Spleen (tissue), 13 donors: ENCODE results near the gene SLC5A7. TPM values are rescaled to one million over a fixed set of nuclear protein-coding genes. Genes with fewer than 3 reads are reported as not detected.
A peak's percentile ranks its signal among the peaks of the same experiment; 100 is the strongest.

Experiments
- DNase-seq: peaks from one replicate; pipeline ENCODE4 v3.0.0-alpha.2; 2020
- H3K27ac ChIP-seq, 8 donors: fragments of 200-600 bp; sonication (generic) in 7 of 8; 1 replicate in 4 of 8; 2 replicates in 4 of 8; pipeline versions ENCODE4 v1.5.0 to v1.8.0; 2016 to 2021; ENCODE audit warnings: inconsistent platforms in 4 of 8, mild to moderate bottlenecking in 4 of 8, moderate library complexity in 1 of 8
- H3K27me3 ChIP-seq, 7 donors: fragments of 200-600 bp; sonication (generic) in 6 of 7; replicated peaks in 1 of 7; 1 replicate in 4 of 7; 2 replicates in 3 of 7; pipeline versions ENCODE4 v1.5.0 to v1.8.0; 2016 to 2021; ENCODE audit warnings: inconsistent platforms in 3 of 7, mild to moderate bottlenecking in 1 of 7
- H3K36me3 ChIP-seq, 6 donors: fragments of 200-600 bp; sonication (generic) in 5 of 6; 1 replicate in 4 of 6; 2 replicates in 2 of 6; pipeline versions ENCODE4 v1.5.0 to v1.8.0; 2016 to 2021; ENCODE audit warnings: inconsistent platforms in 2 of 6
- H3K4me1 ChIP-seq, 6 donors: fragments of 200-600 bp; sonication (generic) in 5 of 6; 1 replicate in 3 of 6; 2 replicates in 3 of 6; pipeline versions ENCODE4 v1.5.0 to v1.8.0; 2016 to 2021; ENCODE audit warnings: inconsistent platforms in 3 of 6
- H3K4me3 ChIP-seq, 8 donors: fragments of 200-600 bp; sonication (generic) in 7 of 8; 1 replicate in 4 of 8; 2 replicates in 4 of 8; pipeline versions ENCODE4 v1.5.0 to v1.8.0; 2016 to 2021; ENCODE audit warnings: inconsistent platforms in 4 of 8, mild to moderate bottlenecking in 4 of 8, moderate library complexity in 2 of 8
- H3K9me3 ChIP-seq, 8 donors: fragments of 200-600 bp; sonication (generic) in 7 of 8; 1 replicate in 4 of 8; 2 replicates in 4 of 8; pipeline versions ENCODE4 v1.5.0 to v1.8.0; 2016 to 2021; ENCODE audit warnings: inconsistent platforms in 4 of 8
- CTCF ChIP-seq, 11 experiments: fragments of 200-600 bp in 7 of 11; fragments of 450-650 bp in 4 of 11; sonication (generic) in 4 of 11; IDR thresholded peaks in 8 of 11; conservative IDR thresholded peaks in 3 of 11; 1 replicate in 7 of 11; 2 replicates in 4 of 11; pipeline versions ENCODE4 v1.4.0 to v1.8.0; 2016 to 2021; ENCODE audit warnings: antibody characterized with exemption in 11 of 11, inconsistent platforms in 4 of 11, mild to moderate bottlenecking in 1 of 11
- POLR2A ChIP-seq, 3 donors: fragments of 450-650 bp; IDR thresholded peaks; one replicate each; pipeline ENCODE4 v1.5.1; 2017; ENCODE audit warnings: antibody characterized with exemption in 3 of 3, mild to moderate bottlenecking in 1 of 3
- POLR2AphosphoS5 ChIP-seq, 3 donors: sonication (generic); formaldehyde crosslinking; IDR thresholded peaks; one replicate each; pipeline ENCODE4 v1.5.1; 2017; ENCODE audit warnings: antibody characterized with exemption in 3 of 3
- WGBS, 5 donors: extraction: QIAGEN DNeasy Blood & Tissue Kit in 3 of 5; methylation state at CpG; one replicate each; pipeline versions ENCODE4 v1.1.5 to v1.1.7; 2013 to 2018; 5-methylcytosine and 5-hydroxymethylcytosine counted together
- intact Hi-C: fragments of 100-400 bp; cut with DNase I; formaldehyde crosslinking; loops from one replicate; pipeline ENCODE4 v1.15.0; 2023; ENCODE audit warnings: low total_unique reads
- long read RNA-seq, 2 donors: transcript quantifications; one replicate each; lab custom pipeline, GENCODE V29; 2026
- polyA plus RNA-seq, 3 donors: library from polyadenylated mRNA; stranded (reverse); fragments of 200-250 nt; gene quantifications; one replicate each; pipeline ENCODE4 v1.2.1, GENCODE V29; 2013
- total RNA-seq, 7 donors: library from RNA; depleted of rRNA in 3 of 7; stranded (reverse); fragments of >200 nt in 3 of 7; fragmentation: NEBNext Ultra II Directional in 4 of 7; extraction: Animal tissue kit (Norgen Biotek cat#: 25700) in 4 of 7; gene quantifications; one replicate each; pipeline versions ENCODE4 v1.1.0 to v1.2.1, GENCODE V29; 2016 to 2021
- donor health status: healthy with polysubstance abuse.
- donor health status: DM: no; HTN: no; CAD: no; lungs with moderate emphysema.
- donor health status: DM: no; HTN: no; CAD: no.
- donor health status: Bipolar disorder and iron deficiency.
- donor health status: healthy.
- donor health status: DM: no; HTN: no; CAD: no.
- donor health status: DM: yes; HTN: yes; CAD: no.

SLC5A7 gene
- total RNA-seq (not detected), polyA plus RNA-seq (under 1 TPM in 1 of 3 donors, not detected in 2; 0.02 TPM)
- long read RNA-seq, donor 1 = 0 reads
- long read RNA-seq, donor 2 = 0 reads

DNA sequence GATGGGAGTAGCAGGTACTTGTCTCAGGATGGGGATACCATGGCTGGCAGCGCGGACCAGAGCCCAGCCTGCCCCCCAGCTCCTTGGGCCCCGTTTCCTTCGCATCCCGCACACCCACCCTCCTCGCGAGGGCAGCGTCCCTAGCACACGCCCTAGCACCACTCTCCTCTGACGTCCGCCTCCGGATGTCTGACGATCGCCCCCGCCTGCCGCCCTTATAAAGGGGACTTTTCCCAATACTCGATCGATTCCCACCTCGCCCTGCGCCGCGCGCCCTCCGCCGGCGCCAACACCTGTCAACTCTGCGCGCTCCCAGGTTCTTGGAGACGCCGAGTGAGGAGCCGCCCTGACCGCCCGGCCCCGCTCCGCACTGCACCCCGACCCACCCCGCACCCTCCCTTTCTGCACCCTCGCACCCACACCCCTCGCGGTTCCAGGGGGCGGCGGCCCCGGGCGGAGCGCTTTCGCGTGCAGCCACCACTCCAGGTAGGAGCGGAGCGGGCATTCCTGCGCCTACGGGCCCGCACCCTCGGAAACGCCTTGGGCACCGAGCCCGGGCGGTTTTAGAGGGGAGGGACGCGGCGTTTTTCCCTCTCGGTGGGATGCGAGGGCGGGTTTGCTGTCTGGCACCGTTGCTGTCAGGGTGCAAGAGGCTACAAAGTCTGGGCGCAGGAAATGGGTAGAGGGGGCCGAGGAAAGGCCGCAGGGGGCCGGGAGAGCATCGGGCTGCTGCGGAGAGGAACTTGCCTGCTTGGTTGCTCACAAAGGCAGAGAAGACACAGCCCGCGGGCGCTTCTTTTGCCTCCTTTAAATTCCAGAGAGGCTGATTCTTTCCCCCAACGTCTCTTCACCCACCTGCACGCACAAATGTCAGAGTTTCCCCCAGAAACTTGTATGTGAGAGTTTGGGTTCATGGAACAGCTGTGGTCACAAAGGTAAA is at the start of gene SLC5A7:
TSS of gene SLC5A7 (plus strand) at position 247 of the 940 bp plus-strand sequence. CDS start 1,632 bp downstream, outside the sequence.
- 7 to 15% (median 8%) methylated on average over 64 to 75 of the region's 75 CpGs for WGBS, 5 donors
- H3K4me1 ChIP-seq = peaks cover 0 to 6% (median 0%) of the 10 kb centered on the region in 6 donors
- H3K9me3 ChIP-seq = no peaks in the 10 kb centered on the region
- TF ChIP-seq POLR2AphosphoS5 (IDR thresholded peaks at IDR 0.05) (no peak), POLR2A (IDR thresholded peaks at IDR 0.05) (no peak), CTCF (IDR thresholded peaks at IDR 0.05 in 8 of 11, conservative IDR thresholded peaks at IDR 0.05 in 3 of 11) (no peak)
- DNase-seq = no peak
- peak within 1 kb of the TSS in 1 of 8 donors; percentile 5 for H3K4me3 ChIP-seq
- intact Hi-C loops = no loop called here
- peaks cover 0 to 51% (median 22%) of the 10 kb centered on the region in 7 donors for H3K27me3 ChIP-seq
- H3K27ac ChIP-seq = no peak within 1 kb of the TSS
- no peaks in the 10 kb centered on the region for H3K36me3 ChIP-seq

- H3K4me1 ChIP-seq = no peaks in the 10 kb centered on the region
- DNase-seq = no peak
- H3K27ac ChIP-seq = no peak overlapping the region
- H3K27me3 ChIP-seq = no peaks in the 10 kb centered on the region
- TF ChIP-seq CTCF (IDR thresholded peaks at IDR 0.05 in 8 of 11, conservative IDR thresholded peaks at IDR 0.05 in 3 of 11) (no peak), POLR2AphosphoS5 (IDR thresholded peaks at IDR 0.05) (no peak), POLR2A (IDR thresholded peaks at IDR 0.05) (no peak)
- H3K4me3 ChIP-seq = no peak overlapping the region
- no peaks in the 10 kb centered on the region for H3K9me3 ChIP-seq
- intact Hi-C loops = no loop called here
- WGBS, 5 donors = 65 to 81% (median 68%) methylated on average over 4 of the region's 4 CpGs
- H3K36me3 ChIP-seq = no peaks in the 10 kb centered on the region
These were observed 24.9 kb upstream of the SLC5A7 start for GRCh38 chr2:107961395-107961794.

DNA sequence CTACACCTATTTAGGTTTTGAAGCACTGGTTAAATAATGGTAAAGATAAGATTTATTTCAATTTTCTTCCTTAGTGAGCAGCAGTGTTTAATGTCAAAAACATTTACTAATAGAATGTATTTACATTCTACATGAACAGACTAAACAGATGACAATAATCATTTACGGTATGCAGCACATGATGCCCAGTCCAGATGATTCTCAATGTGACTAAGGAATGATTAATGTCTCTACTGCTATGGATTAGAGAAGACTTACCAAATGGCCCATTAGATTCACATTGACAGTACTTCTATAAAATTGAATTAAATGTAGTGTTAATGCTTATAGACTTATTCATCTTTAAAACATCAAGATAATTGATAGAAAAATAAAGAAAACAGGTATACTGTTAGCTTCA is 22.1 kb upstream of the SLC5A7 start:
- no peak overlapping the region for H3K4me3 ChIP-seq
- no peaks in the 10 kb centered on the region for H3K36me3 ChIP-seq
- TF ChIP-seq POLR2A (IDR thresholded peaks at IDR 0.05) (no peak), CTCF (IDR thresholded peaks at IDR 0.05 in 8 of 11, conservative IDR thresholded peaks at IDR 0.05 in 3 of 11) (no peak), POLR2AphosphoS5 (IDR thresholded peaks at IDR 0.05) (no peak)
- intact Hi-C loops = no loop called here
- peaks cover 0 to 7% (median 2%) of the 10 kb centered on the region in 8 donors for H3K9me3 ChIP-seq
- DNase-seq = no peak
- no peaks in the 10 kb centered on the region for H3K4me1 ChIP-seq
- no peak overlapping the region for H3K27ac ChIP-seq
- no peaks in the 10 kb centered on the region for H3K27me3 ChIP-seq
- 83 to 96% (median 94%) methylated on average over 1 of the region's 1 CpG for WGBS, 5 donors

GRCh38 chr2:107984707-107985106 is 1.6 kb upstream of the SLC5A7 start:
- intact Hi-C loops = no loop called here
- Histone ChIP-seq H3K4me1 (peaks cover 0 to 6% (median 0%) of the 10 kb centered on the region in 6 donors), H3K27me3 (peaks cover 0 to 50% (median 22%) of the 10 kb centered on the region in 7 donors), H3K27ac (no peak overlapping the region), H3K4me3 (no peak overlapping the region), H3K36me3 (no peaks in the 10 kb centered on the region), H3K9me3 (no peaks in the 10 kb centered on the region)
- no peak for TF ChIP-seq POLR2AphosphoS5 (IDR thresholded peaks at IDR 0.05)
- no peak for TF ChIP-seq POLR2A (IDR thresholded peaks at IDR 0.05)
- no peak for TF ChIP-seq CTCF (IDR thresholded peaks at IDR 0.05 in 8 of 11, conservative IDR thresholded peaks at IDR 0.05 in 3 of 11)
- 72 to 88% (median 83%) methylated on average over 2 of the region's 2 CpGs for WGBS, 5 donors
- no peak for DNase-seq
